ENCODE data around the gene TFF2. TPM values are rescaled to one million over a fixed set of nuclear protein-coding genes. Genes with fewer than 3 reads are reported as not detected.
A peak's percentile ranks its signal among the peaks of the same experiment; 100 is the strongest.

The TFF2 gene
- total RNA-seq, 1 donor from 2014 or later = not detected

- Mint-ChIP-seq H3K36me3 (ENCODE audit: low read depth, unreplicated experiment) (no peaks in the 10 kb centered on the region), H3K4me3 (ENCODE audit: unreplicated experiment) (no peak overlapping the region), H3K27ac (ENCODE audit: unreplicated experiment) (no peak overlapping the region), H3K4me1 (ENCODE audit: unreplicated experiment) (no peaks in the 10 kb centered on the region), H3K9me3 (ENCODE audit: unreplicated experiment) (no peaks in the 10 kb centered on the region), H3K27me3 (ENCODE audit: unreplicated experiment) (peaks cover 4% of the 10 kb centered on the region)
- TF ChIP-seq, protein P1, sequence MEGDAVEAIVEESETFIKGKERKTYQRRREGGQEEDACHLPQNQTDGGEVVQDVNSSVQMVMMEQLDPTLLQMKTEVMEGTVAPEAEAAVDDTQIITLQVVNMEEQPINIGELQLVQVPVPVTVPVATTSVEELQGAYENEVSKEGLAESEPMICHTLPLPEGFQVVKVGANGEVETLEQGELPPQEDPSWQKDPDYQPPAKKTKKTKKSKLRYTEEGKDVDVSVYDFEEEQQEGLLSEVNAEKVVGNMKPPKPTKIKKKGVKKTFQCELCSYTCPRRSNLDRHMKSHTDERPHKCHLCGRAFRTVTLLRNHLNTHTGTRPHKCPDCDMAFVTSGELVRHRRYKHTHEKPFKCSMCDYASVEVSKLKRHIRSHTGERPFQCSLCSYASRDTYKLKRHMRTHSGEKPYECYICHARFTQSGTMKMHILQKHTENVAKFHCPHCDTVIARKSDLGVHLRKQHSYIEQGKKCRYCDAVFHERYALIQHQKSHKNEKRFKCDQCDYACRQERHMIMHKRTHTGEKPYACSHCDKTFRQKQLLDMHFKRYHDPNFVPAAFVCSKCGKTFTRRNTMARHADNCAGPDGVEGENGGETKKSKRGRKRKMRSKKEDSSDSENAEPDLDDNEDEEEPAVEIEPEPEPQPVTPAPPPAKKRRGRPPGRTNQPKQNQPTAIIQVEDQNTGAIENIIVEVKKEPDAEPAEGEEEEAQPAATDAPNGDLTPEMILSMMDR (IDR thresholded peaks at IDR 0.05; ENCODE audit: unreplicated experiment) = no peak
- DNase-seq (ENCODE audit: low spot score) = no peak
Measured at GRCh38 chr21:42392731-42393442, 42.1 kb upstream of the TFF2 start.

GRCh38 chr21:42391297-42391696 lies 40.5 kb upstream of the TFF2 start:
- Mint-ChIP-seq H3K4me1 (ENCODE audit: unreplicated experiment) (no peaks in the 10 kb centered on the region), H3K36me3 (ENCODE audit: low read depth, unreplicated experiment) (peaks cover 4% of the 10 kb centered on the region), H3K4me3 (ENCODE audit: unreplicated experiment) (no peak overlapping the region), H3K27ac (ENCODE audit: unreplicated experiment) (no peak overlapping the region), H3K9me3 (ENCODE audit: unreplicated experiment) (no peaks in the 10 kb centered on the region), H3K27me3 (ENCODE audit: unreplicated experiment) (peaks cover 2% of the 10 kb centered on the region)
- TF ChIP-seq, protein P1 (IDR thresholded peaks at IDR 0.05; ENCODE audit: unreplicated experiment) = no peak
- no peak for DNase-seq (ENCODE audit: low spot score)

- DNase-seq (ENCODE audit: low spot score) = no peak
- Mint-ChIP-seq H3K27ac (ENCODE audit: unreplicated experiment) (no peak overlapping the region), H3K9me3 (ENCODE audit: unreplicated experiment) (no peaks in the 10 kb centered on the region), H3K27me3 (ENCODE audit: unreplicated experiment) (peaks cover 2% of the 10 kb centered on the region), H3K4me1 (ENCODE audit: unreplicated experiment) (no peaks in the 10 kb centered on the region), H3K4me3 (ENCODE audit: unreplicated experiment) (no peak overlapping the region), H3K36me3 (ENCODE audit: low read depth, unreplicated experiment) (peaks cover 4% of the 10 kb centered on the region)
- TF ChIP-seq, protein P1 (IDR thresholded peaks at IDR 0.05; ENCODE audit: unreplicated experiment) = no peak
Measured at GRCh38 chr21:42390696-42391095, 39.9 kb upstream of the TFF2 start.

DNA sequence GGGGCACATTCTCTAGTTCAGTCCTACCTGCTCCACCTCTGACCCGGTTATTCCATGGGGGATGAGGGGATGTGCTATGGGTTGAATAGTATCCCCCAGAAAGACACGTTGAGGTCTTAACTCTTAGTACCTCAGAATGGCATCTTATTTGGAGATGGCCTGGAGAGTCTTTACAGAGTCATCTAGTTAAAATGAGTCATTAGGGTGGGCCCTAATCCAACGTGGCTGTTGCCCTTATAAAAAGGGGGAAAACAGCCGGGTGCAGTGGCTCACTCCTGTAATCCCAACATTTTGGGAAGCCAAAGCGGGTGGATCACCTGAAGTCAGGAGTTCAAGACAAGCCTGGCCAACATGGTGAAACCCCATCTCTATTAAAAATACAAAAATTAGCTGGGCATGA lies 39.4 kb upstream of the TFF2 start:
- no peak for DNase-seq (ENCODE audit: low spot score)
- H3K4me1 Mint-ChIP-seq (ENCODE audit: unreplicated experiment) = no peaks in the 10 kb centered on the region
- H3K27me3 Mint-ChIP-seq (ENCODE audit: unreplicated experiment) = peaks cover 2% of the 10 kb centered on the region
- H3K9me3 Mint-ChIP-seq (ENCODE audit: unreplicated experiment) = no peaks in the 10 kb centered on the region
- TF ChIP-seq, protein P1 (IDR thresholded peaks at IDR 0.05; ENCODE audit: unreplicated experiment) = no peak
- no peak overlapping the region for H3K27ac Mint-ChIP-seq (ENCODE audit: unreplicated experiment)
- H3K36me3 Mint-ChIP-seq (ENCODE audit: low read depth, unreplicated experiment) = peaks cover 4% of the 10 kb centered on the region
- no peak overlapping the region for H3K4me3 Mint-ChIP-seq (ENCODE audit: unreplicated experiment)

GRCh38 chr21:42389449-42389835 lies 38.6 kb upstream of the TFF2 start:
- Mint-ChIP-seq H3K4me3 (ENCODE audit: unreplicated experiment) (no peak overlapping the region), H3K9me3 (ENCODE audit: unreplicated experiment) (no peaks in the 10 kb centered on the region), H3K27ac (ENCODE audit: unreplicated experiment) (peak overlapping the region; percentile 13), H3K4me1 (ENCODE audit: unreplicated experiment) (no peaks in the 10 kb centered on the region), H3K36me3 (ENCODE audit: low read depth, unreplicated experiment) (peaks cover 4% of the 10 kb centered on the region), H3K27me3 (ENCODE audit: unreplicated experiment) (peaks cover 5% of the 10 kb centered on the region)
- TF ChIP-seq, protein P1 (IDR thresholded peaks at IDR 0.05; ENCODE audit: unreplicated experiment) = no peak
- DNase-seq (ENCODE audit: low spot score) = no peak
